ENCODE measurements around the gene PNKD. TPM values are rescaled to one million over a fixed set of nuclear protein-coding genes. Genes with fewer than 3 reads are reported as not detected.
"Not testable (repeated sequence)": the region's sequence is repeated elsewhere in the genome, so short reads cannot be mapped to it uniquely, and the experiment has no call there.

The PNKD gene
- total RNA-seq, 1 experiment from 2014 or later = 61.3 TPM

- H3K4me3 ChIP-seq (ENCODE audit: insufficient read depth, low read depth, low read length) = no peak overlapping the region
- H3K27me3 ChIP-seq (ENCODE audit: control insufficient read depth, insufficient read depth, low read length) = no peaks in the 10 kb centered on the region
- no peaks in the 10 kb centered on the region for H3K36me3 ChIP-seq (replicated peaks; ENCODE audit: control insufficient read depth, insufficient read depth, low read length)
- DNase-seq = no peak
These were observed 36.0 kb downstream of the PNKD start for GRCh38 chr2:218306184-218306920.

GRCh38 chr2:218307415-218308090 lies 37.2 kb downstream of the PNKD start:
- DNase-seq = no peak
- Histone ChIP-seq H3K27me3 (ENCODE audit: control insufficient read depth, insufficient read depth, low read length) (no peaks in the 10 kb centered on the region), H3K36me3 (replicated peaks; ENCODE audit: control insufficient read depth, insufficient read depth, low read length) (no peaks in the 10 kb centered on the region), H3K4me3 (ENCODE audit: insufficient read depth, low read depth, low read length) (no peak overlapping the region)

GRCh38 chr2:218310853-218311540 lies 40.7 kb downstream of the PNKD start:
- no peak for DNase-seq
- Histone ChIP-seq H3K27me3 (ENCODE audit: control insufficient read depth, insufficient read depth, low read length) (no peaks in the 10 kb centered on the region), H3K36me3 (replicated peaks; ENCODE audit: control insufficient read depth, insufficient read depth, low read length) (no peaks in the 10 kb centered on the region), H3K4me3 (ENCODE audit: insufficient read depth, low read depth, low read length) (no peak overlapping the region)

- not testable (repeated sequence) for H3K36me3 ChIP-seq (replicated peaks; ENCODE audit: control insufficient read depth, insufficient read depth, low read length); DNase-seq; H3K4me3 ChIP-seq (ENCODE audit: insufficient read depth, low read depth, low read length)
These were observed 41.4 kb downstream of the PNKD start for GRCh38 chr2:218311541-218312266.

GRCh38 chr2:218312267-218312756 lies 42.0 kb downstream of the PNKD start:
- Histone ChIP-seq H3K36me3 (replicated peaks; ENCODE audit: control insufficient read depth, insufficient read depth, low read length) (no peaks in the 10 kb centered on the region), H3K27me3 (ENCODE audit: control insufficient read depth, insufficient read depth, low read length) (no peaks in the 10 kb centered on the region), H3K4me3 (ENCODE audit: insufficient read depth, low read depth, low read length) (no peak overlapping the region)
- no peak for DNase-seq

More at GRCh38 chr2:218311541-218312266, 41.4 kb downstream of the PNKD start:
- H3K27me3 ChIP-seq (ENCODE audit: control insufficient read depth, insufficient read depth, low read length) = not testable (repeated sequence)

- no peak for DNase-seq
- no peak overlapping the region for H3K4me3 ChIP-seq (ENCODE audit: insufficient read depth, low read depth, low read length)
- H3K27me3 ChIP-seq (ENCODE audit: control insufficient read depth, insufficient read depth, low read length) = no peaks in the 10 kb centered on the region
- H3K36me3 ChIP-seq (replicated peaks; ENCODE audit: control insufficient read depth, insufficient read depth, low read length) = no peaks in the 10 kb centered on the region
These were observed 43.0 kb downstream of the PNKD start for GRCh38 chr2:218313356-218313755.

GRCh38 chr2:218314764-218315163 lies 44.4 kb downstream of the PNKD start:
- not testable (repeated sequence) for H3K27me3 ChIP-seq (ENCODE audit: control insufficient read depth, insufficient read depth, low read length); H3K4me3 ChIP-seq (ENCODE audit: insufficient read depth, low read depth, low read length); H3K36me3 ChIP-seq (replicated peaks; ENCODE audit: control insufficient read depth, insufficient read depth, low read length); DNase-seq

GRCh38 chr2:218315397-218315796 lies 45.1 kb downstream of the PNKD start:
- DNase-seq = no peak
- H3K4me3 ChIP-seq (ENCODE audit: insufficient read depth, low read depth, low read length) = no peak overlapping the region
- H3K27me3 ChIP-seq (ENCODE audit: control insufficient read depth, insufficient read depth, low read length) = no peaks in the 10 kb centered on the region
- H3K36me3 ChIP-seq (replicated peaks; ENCODE audit: control insufficient read depth, insufficient read depth, low read length) = no peaks in the 10 kb centered on the region

- Histone ChIP-seq H3K36me3 (replicated peaks; ENCODE audit: control insufficient read depth, insufficient read depth, low read length) (no peaks in the 10 kb centered on the region), H3K27me3 (ENCODE audit: control insufficient read depth, insufficient read depth, low read length) (no peaks in the 10 kb centered on the region), H3K4me3 (ENCODE audit: insufficient read depth, low read depth, low read length) (no peak overlapping the region)
- no peak for DNase-seq
These were observed 46.9 kb downstream of the PNKD start for GRCh38 chr2:218317303-218317630.

GRCh38 chr2:218317835-218318234 lies 47.5 kb downstream of the PNKD start:
- Histone ChIP-seq H3K36me3 (replicated peaks; ENCODE audit: control insufficient read depth, insufficient read depth, low read length) (no peaks in the 10 kb centered on the region), H3K4me3 (ENCODE audit: insufficient read depth, low read depth, low read length) (no peak overlapping the region), H3K27me3 (ENCODE audit: control insufficient read depth, insufficient read depth, low read length) (no peaks in the 10 kb centered on the region)
- DNase-seq = no peak

GRCh38 chr2:218318241-218318640 lies 47.9 kb downstream of the PNKD start:
- H3K27me3 ChIP-seq (ENCODE audit: control insufficient read depth, insufficient read depth, low read length) = no peaks in the 10 kb centered on the region
- DNase-seq = no peak
- H3K36me3 ChIP-seq (replicated peaks; ENCODE audit: control insufficient read depth, insufficient read depth, low read length) = no peaks in the 10 kb centered on the region
- H3K4me3 ChIP-seq (ENCODE audit: insufficient read depth, low read depth, low read length) = no peak overlapping the region

GRCh38 chr2:218319813-218320365 lies 49.6 kb downstream of the PNKD start:
- H3K36me3 ChIP-seq (replicated peaks; ENCODE audit: control insufficient read depth, insufficient read depth, low read length) = no peaks in the 10 kb centered on the region
- no peak for DNase-seq
- no peak overlapping the region for H3K4me3 ChIP-seq (ENCODE audit: insufficient read depth, low read depth, low read length)
- H3K27me3 ChIP-seq (ENCODE audit: control insufficient read depth, insufficient read depth, low read length) = no peaks in the 10 kb centered on the region

GRCh38 chr2:218320704-218321336 lies 50.5 kb downstream of the PNKD start:
- H3K4me3 ChIP-seq (ENCODE audit: insufficient read depth, low read depth, low read length) = no peak overlapping the region
- DNase-seq = no peak

More at GRCh38 chr2:218320704-218321336, 50.5 kb downstream of the PNKD start:
- no peaks in the 10 kb centered on the region for H3K27me3 ChIP-seq (ENCODE audit: control insufficient read depth, insufficient read depth, low read length)
- H3K36me3 ChIP-seq (replicated peaks; ENCODE audit: control insufficient read depth, insufficient read depth, low read length) = no peaks in the 10 kb centered on the region
